A549 (cell line): ENCODE results near the gene MYO15B. TPM values are rescaled to one million over a fixed set of nuclear protein-coding genes. Genes with fewer than 3 reads are reported as not detected.

Experiments used
- ATAC-seq, 2 experiments: fragments of 200-7000 bp in 1 of 2; fragments of >200 bp in 1 of 2; cut with Nextera tagmentation in 1 of 2; cut with Tn5 transposase in 1 of 2; 3 replicates each; pipeline versions ENCODE4 v1.8.0 to v1.9.1; 2018 to 2020; ENCODE audit warnings: mild to moderate bottlenecking in 1 of 2, moderate library complexity in 1 of 2
- CTCF ChIA-PET: fragments of 300-600 bp; sonication (Branson Sonifier 250); formaldehyde crosslinking; extraction: SDS; loops from one replicate; lab custom pipeline; 2021; ENCODE audit warnings: antibody characterized with exemption, inconsistent platforms; lab: Yijun Ruan, JAX
- POLR2A ChIA-PET: fragments of 350-600 bp; formaldehyde crosslinking; extraction: SDS; loops from one replicate; lab custom pipeline; 2021; ENCODE audit warnings: antibody characterized with exemption, inconsistent platforms; lab: Yijun Ruan, JAX
- DNase-seq, 2 experiments: peaks; one replicate each; pipeline versions ENCODE4 v3.0.0 to v3.0.0-alpha.2; 2011 to 2016; ENCODE audit warnings: low read depth in 1 of 2, low spot score in 1 of 2
- FAIRE-seq: peaks from 2 replicates; lab custom pipeline; 2011; peaks lifted over from hg19 to GRCh38; lab: Jason Lieb, UNC
- H3K27ac ChIP-seq, 2 experiments: fragments of >200 bp; sonication (Bioruptor Twin); formaldehyde crosslinking; 3 replicates each; pipeline ENCODE4 v1.5.1; 2016 to 2017
- H3K4me1 ChIP-seq: fragments of >200 bp; sonication (Bioruptor Twin); formaldehyde crosslinking; 3 replicates; pipeline ENCODE4 v1.6.1; 2016
- H3K4me2 ChIP-seq: fragments of >200 bp; sonication (Bioruptor Twin); formaldehyde crosslinking; 3 replicates; pipeline ENCODE4 v1.6.1; 2016
- H3K4me3 ChIP-seq: fragments of >200 bp; sonication (Bioruptor Twin); formaldehyde crosslinking; 3 replicates; pipeline ENCODE4 v1.5.1; 2016
- H3K9me3 ChIP-seq: fragments of >200 bp; sonication (Bioruptor Twin); formaldehyde crosslinking; 3 replicates; pipeline ENCODE4 v1.6.1; 2016
- EP300 ChIP-seq, 2 experiments: fragments of >200 bp; sonication (Bioruptor Twin); formaldehyde crosslinking; IDR thresholded peaks; 2 replicates in 1 of 2; 3 replicates in 1 of 2; pipeline ENCODE4 v1.6.1; 2016 to 2017
- ESRRA ChIP-seq: fragments of 150-350 bp; IDR thresholded peaks from 2 replicates; pipeline ENCODE4 v1.6.1; 2014; ENCODE audit warnings: mild to moderate bottlenecking, low read length, borderline replicate concordance
- FOXS1 ChIP-seq: fragments of 250-450 bp; sonication (Bioruptor Pico); IDR thresholded peaks from 2 replicates; pipeline ENCODE4 v1.5.0; 2020; ENCODE audit warnings: mild to moderate bottlenecking, moderate library complexity
- HEYL ChIP-seq: fragments of 250-450 bp; sonication (Bioruptor Pico); IDR thresholded peaks from 2 replicates; pipeline ENCODE4 v1.8.0; 2021; ENCODE audit warnings: mild to moderate bottlenecking, moderate library complexity
- JUNB ChIP-seq: fragments of >200 bp; sonication (Bioruptor Twin); formaldehyde crosslinking; IDR thresholded peaks from 2 replicates; pipeline ENCODE4 v1.6.1; 2016
- MAFK ChIP-seq: fragments of 450-650 bp; IDR thresholded peaks from 2 replicates; pipeline ENCODE4 v1.6.1; 2014; ENCODE audit not compliant: partially characterized antibody
- MAZ ChIP-seq: fragments of 150-350 bp; IDR thresholded peaks from 2 replicates; pipeline ENCODE4 v1.6.1; 2014; ENCODE audit warnings: antibody characterized with exemption, low read depth, low read length, borderline replicate concordance
- PHF8 ChIP-seq: fragments of 200-600 bp; sonication (generic); IDR thresholded peaks from 2 replicates; pipeline ENCODE4 v1.6.1; 2016; ENCODE audit warnings: low read depth, mild to moderate bottlenecking, antibody characterized with exemption, moderate library complexity, borderline replicate concordance
- RAD21 ChIP-seq, 2 experiments: fragments of >200 bp in 1 of 2; sonication (Bioruptor Twin) in 1 of 2; formaldehyde crosslinking in 1 of 2; IDR thresholded peaks in 1 of 2; conservative IDR thresholded peaks in 1 of 2; 2 replicates in 1 of 2; 3 replicates in 1 of 2; pipeline ENCODE4 v1.6.1; 2012 to 2018; ENCODE audit warnings: inconsistent platforms in 1 of 2
- RNF2 ChIP-seq: fragments of 200-600 bp; sonication (generic); IDR thresholded peaks from 2 replicates; pipeline ENCODE4 v1.6.1; 2016; ENCODE audit warnings: low read depth, mild to moderate bottlenecking, antibody characterized with exemption, moderate library complexity, borderline replicate concordance
- SMC3 ChIP-seq: fragments of >200 bp; sonication (Bioruptor Twin); formaldehyde crosslinking; IDR thresholded peaks from 3 replicates; pipeline ENCODE4 v1.6.1; 2018; ENCODE audit warnings: inconsistent platforms
- SREBF2 ChIP-seq: fragments of 450-650 bp; IDR thresholded peaks from 2 replicates; pipeline ENCODE4 v1.6.1; 2014; ENCODE audit warnings: mild to moderate bottlenecking, moderate library complexity
- TFCP2L1 ChIP-seq: fragments of 250-450 bp; sonication (Bioruptor Pico); IDR thresholded peaks from 2 replicates; pipeline ENCODE4 v1.5.0; 2021; ENCODE audit warnings: mild to moderate bottlenecking
- ZNF302 ChIP-seq: fragments of 250-450 bp; sonication (Bioruptor Pico); IDR thresholded peaks from 2 replicates; pipeline ENCODE4 v1.9.0; 2021; ENCODE audit warnings: inconsistent platforms, mild to moderate bottlenecking, moderate library complexity
- ZSCAN20 ChIP-seq: fragments of 250-450 bp; sonication (Bioruptor Pico); IDR thresholded peaks from 2 replicates; pipeline ENCODE4 v1.8.0; 2022; ENCODE audit warnings: mild to moderate bottlenecking, moderate library complexity
- WGBS: methylation state at CpG from one replicate; pipeline ENCODE4 v1.1.6; 2017; ENCODE audit errors: missing lambda C conversion rate; 5-methylcytosine and 5-hydroxymethylcytosine counted together
- polyA plus RNA-seq, 4 experiments: library from polyadenylated mRNA; depleted of rRNA in 3 of 4; stranded (reverse); fragments of >200 nt; fragmentation: RNase III in 1 of 4; extraction: RNeasy Plus Mini Kit Qiagen cat#74134 plus additional on column Dnase treatment in 1 of 4; gene quantifications; 2 replicates in 3 of 4; 3 replicates in 1 of 4; pipeline ENCODE4 v1.2.3, GENCODE V29; 2011 to 2017
- TF ChIP-seq, protein P1 (sequence below): fragments of 150-350 bp; IDR thresholded peaks from 2 replicates; pipeline ENCODE4 v1.6.1; 2014; ENCODE audit warnings: low read depth, mild to moderate bottlenecking, low read length
- TF ChIP-seq, protein P2 (sequence below): fragments of 250-450 bp; sonication (Bioruptor Pico); IDR thresholded peaks from 2 replicates; pipeline ENCODE4 v1.5.0; 2021; ENCODE audit warnings: mild to moderate bottlenecking, moderate library complexity, borderline replicate concordance
- TF ChIP-seq, protein P3 (sequence below): fragments of >200 bp; sonication (Bioruptor Twin); formaldehyde crosslinking; IDR thresholded peaks from 2 replicates; pipeline ENCODE4 v1.6.1; 2016

The MYO15B gene
- polyA plus RNA-seq, 2 of the 4 experiments (the other 2 are of a cell fraction): 12.4 to 33.9 TPM

DNA sequence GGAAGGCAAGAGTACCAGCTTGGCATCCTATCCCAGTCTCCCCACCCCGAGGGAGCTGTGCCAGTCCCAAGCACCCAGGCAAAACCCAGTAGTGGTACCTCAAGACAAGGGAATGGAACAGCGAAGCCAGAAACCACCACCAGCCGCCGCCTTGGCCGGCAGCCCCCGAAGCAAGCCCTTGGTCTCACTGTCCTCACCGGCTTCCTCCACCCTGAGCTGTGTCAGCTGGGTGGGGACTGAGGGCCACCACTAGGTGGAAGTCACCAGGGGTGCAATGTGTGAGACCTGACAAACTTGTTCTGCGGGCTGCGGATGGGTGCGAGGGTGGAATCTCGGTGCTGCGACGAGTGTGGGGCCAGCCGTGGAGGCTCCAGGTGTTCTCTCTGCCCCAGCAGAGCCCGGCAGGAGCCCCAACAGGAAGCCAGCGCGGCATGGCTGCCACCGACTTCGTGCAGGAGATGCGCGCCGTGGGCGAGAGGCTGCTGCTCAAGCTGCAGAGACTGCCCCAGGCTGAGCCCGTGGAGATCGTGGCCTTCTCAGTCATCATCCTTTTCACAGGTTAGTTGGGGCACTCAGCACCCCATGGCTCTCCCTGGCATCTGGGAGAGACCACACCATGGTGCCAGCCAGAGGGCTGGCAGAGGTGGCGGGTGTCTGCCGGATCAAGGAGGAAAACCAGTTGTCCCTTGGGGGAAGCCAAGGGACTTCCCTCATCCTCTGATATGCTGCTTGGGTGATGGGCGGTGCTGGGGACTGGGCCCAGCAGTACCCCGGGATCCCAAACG is 52.4 kb downstream of the MYO15B start:
- no peak overlapping the region; a peak in 1 of 6 replicates for H3K27ac ChIP-seq
- TF ChIP-seq ESRRA (no peak), RNF2 (no peak), JUNB (no peak), EP300 (IDR thresholded peaks at IDR 0.05) (no peak), MAFK (no peak), SMC3 (no peak), FOXS1 (CRISPR knock-in tag) (no peak), MAZ (no peak), ZNF302 (CRISPR knock-in tag) (no peak), HEYL (CRISPR knock-in tag) (no peak), SREBF2 (no peak), TFCP2L1 (CRISPR knock-in tag) (no peak), ZSCAN20 (CRISPR knock-in tag) (no peak), RAD21 (conservative IDR thresholded peaks at IDR 0.05 in 1 of 2, IDR thresholded peaks at IDR 0.05 in 1 of 2) (no peak)
- TF ChIP-seq, protein P1, sequence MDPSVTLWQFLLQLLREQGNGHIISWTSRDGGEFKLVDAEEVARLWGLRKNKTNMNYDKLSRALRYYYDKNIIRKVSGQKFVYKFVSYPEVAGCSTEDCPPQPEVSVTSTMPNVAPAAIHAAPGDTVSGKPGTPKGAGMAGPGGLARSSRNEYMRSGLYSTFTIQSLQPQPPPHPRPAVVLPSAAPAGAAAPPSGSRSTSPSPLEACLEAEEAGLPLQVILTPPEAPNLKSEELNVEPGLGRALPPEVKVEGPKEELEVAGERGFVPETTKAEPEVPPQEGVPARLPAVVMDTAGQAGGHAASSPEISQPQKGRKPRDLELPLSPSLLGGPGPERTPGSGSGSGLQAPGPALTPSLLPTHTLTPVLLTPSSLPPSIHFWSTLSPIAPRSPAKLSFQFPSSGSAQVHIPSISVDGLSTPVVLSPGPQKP: no peak
- TF ChIP-seq, protein P2, sequence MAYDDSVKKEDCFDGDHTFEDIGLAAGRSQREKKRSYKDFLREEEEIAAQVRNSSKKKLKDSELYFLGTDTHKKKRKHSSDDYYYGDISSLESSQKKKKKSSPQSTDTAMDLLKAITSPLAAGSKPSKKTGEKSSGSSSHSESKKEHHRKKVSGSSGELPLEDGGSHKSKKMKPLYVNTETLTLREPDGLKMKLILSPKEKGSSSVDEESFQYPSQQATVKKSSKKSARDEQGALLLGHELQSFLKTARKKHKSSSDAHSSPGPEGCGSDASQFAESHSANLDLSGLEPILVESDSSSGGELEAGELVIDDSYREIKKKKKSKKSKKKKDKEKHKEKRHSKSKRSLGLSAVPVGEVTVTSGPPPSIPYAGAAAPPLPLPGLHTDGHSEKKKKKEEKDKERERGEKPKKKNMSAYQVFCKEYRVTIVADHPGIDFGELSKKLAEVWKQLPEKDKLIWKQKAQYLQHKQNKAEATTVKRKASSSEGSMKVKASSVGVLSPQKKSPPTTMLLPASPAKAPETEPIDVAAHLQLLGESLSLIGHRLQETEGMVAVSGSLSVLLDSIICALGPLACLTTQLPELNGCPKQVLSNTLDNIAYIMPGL (CRISPR knock-in tag): no peak
- TF ChIP-seq, protein P3, sequence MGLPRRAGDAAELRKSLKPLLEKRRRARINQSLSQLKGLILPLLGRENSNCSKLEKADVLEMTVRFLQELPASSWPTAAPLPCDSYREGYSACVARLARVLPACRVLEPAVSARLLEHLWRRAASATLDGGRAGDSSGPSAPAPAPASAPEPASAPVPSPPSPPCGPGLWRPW: no peak
- ATAC-seq (0 out of 6 replicates have a peak, but pooled peaks of 1 of the 2 experiments have one; percentile 7), DNase-seq (no peak), FAIRE-seq (no peak)
- H3K4me3 ChIP-seq: no peak overlapping the region
- peaks cover 6% of the 10 kb centered on the region for H3K4me1 ChIP-seq
- no peaks in the 10 kb centered on the region for H3K9me3 ChIP-seq
- H3K4me2 ChIP-seq: no peak overlapping the region
- ChIA-PET CTCF (interaction anchor here (0.6 to 51.3 kb wide), 7 partner anchors 6 to 105 kb away, joined by 3 to 2254 read pairs (median 8); partner anchors contain the start of genes GALK1, RECQL5, SAP30BP and SMIM5), POLR2A (no interaction called here)
- WGBS: 95% methylated on average over 29 of the region's 30 CpGs

DNA sequence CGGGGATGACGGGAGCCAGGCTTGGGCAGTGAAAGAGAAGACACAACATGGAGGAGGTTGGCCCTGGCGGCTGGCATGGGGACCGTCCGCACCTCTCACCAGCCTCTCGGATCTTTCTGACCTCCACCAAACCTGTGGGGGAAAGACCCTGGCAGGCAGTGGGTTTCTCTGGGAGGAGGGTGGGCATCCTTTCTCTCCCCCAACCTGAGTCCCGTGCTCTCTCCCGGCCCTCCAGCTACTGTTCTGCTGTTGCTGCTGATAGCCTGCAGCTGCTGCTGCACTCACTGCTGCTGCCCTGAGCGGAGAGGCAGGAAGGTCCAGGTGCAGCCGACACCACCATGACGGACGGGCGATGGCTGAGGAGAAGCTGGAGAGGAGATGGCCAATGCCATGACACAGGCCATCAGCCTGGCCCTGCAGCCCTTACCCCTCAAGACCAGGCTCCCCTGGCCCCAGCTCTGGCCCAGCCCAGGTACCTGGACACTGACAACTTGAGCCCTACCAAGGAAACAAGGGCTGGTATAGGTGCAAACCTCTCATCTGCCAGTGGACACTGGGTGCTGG is 53.0 kb downstream of the MYO15B start:
- H3K4me1 ChIP-seq: peaks cover 12% of the 10 kb centered on the region
- H3K4me3 ChIP-seq: no peak overlapping the region
- DNase-seq: no peak
- H3K27ac ChIP-seq: no peak overlapping the region; a peak in 1 of 6 replicates
- no peak overlapping the region for H3K4me2 ChIP-seq
- CTCF ChIA-PET: interaction anchor here (0.9 to 51.3 kb wide), 8 partner anchors 6 to 104 kb away, joined by 3 to 2254 read pairs (median 6); partner anchors contain the start of genes GALK1, RECQL5, SAP30BP and SMIM5
- no peak for ATAC-seq
- H3K9me3 ChIP-seq: no peaks in the 10 kb centered on the region
- no peak for TF ChIP-seq PHF8
- FAIRE-seq: no peak
- POLR2A ChIA-PET: interaction anchor here (0.7 to 1.4 kb wide), 2 partner anchors 14 to 139 kb away, joined by 3 to 4 read pairs; no protein-coding TSS in a partner anchor
- WGBS: 98% methylated on average over 13 of the region's 13 CpGs
